HepG2 (cell line): Measurements from ENCODE around the gene IGSF21. TPM values are rescaled to one million over a fixed set of nuclear protein-coding genes. Genes with fewer than 3 reads are reported as not detected.

Experiments used
- CHCHD3 ChIP-seq: sonication (generic); formaldehyde crosslinking; IDR thresholded peaks from 2 replicates; pipeline ENCODE4 v1.8.0; 2022; ENCODE audit warnings: mild to moderate bottlenecking, missing genetic modification reagents, moderate library complexity
- FLYWCH1 ChIP-seq: sonication (generic); formaldehyde crosslinking; IDR thresholded peaks from 2 replicates; pipeline ENCODE4 v1.8.1; 2023; ENCODE audit warnings: mild to moderate bottlenecking, missing genetic modification reagents
- IRF2 ChIP-seq: IDR thresholded peaks from 2 replicates; pipeline ENCODE4 v1.6.1; 2018; ENCODE audit warnings: missing genetic modification reagents, missing compliant biosample characterization
- MXI1 ChIP-seq: IDR thresholded peaks from 3 replicates; pipeline ENCODE4 v1.6.1; 2012; ENCODE audit warnings: low read depth, low read length, inconsistent platforms, borderline replicate concordance
- RNF2 ChIP-seq: fragments of 450-650 bp; conservative IDR thresholded peaks from 2 replicates; pipeline ENCODE4 v1.6.1; 2016; ENCODE audit warnings: low read depth
- SRSF1 ChIP-seq: fragments of 200-400 bp; formaldehyde crosslinking; optimal IDR thresholded peaks from 2 replicates; pipeline ENCODE3; 2017; ENCODE audit warnings: mild to moderate bottlenecking, low read depth, low read length, moderate library complexity
- TBP ChIP-seq: sonication (generic); formaldehyde crosslinking; IDR thresholded peaks from 2 replicates; pipeline ENCODE4 v1.5.0; 2020; ENCODE audit warnings: missing genetic modification reagents
- TBX3 ChIP-seq: fragments of 450-650 bp; IDR thresholded peaks from 2 replicates; pipeline ENCODE4 v1.6.1; 2017; ENCODE audit warnings: antibody characterized with exemption, mild to moderate bottlenecking, inconsistent platforms, borderline replicate concordance
- TFDP1 ChIP-seq: IDR thresholded peaks from 2 replicates; pipeline ENCODE4 v1.6.1; 2016; ENCODE audit warnings: missing compliant biosample characterization, missing genetic modification reagents, borderline replicate concordance
- TP53 ChIP-seq: sonication (generic); formaldehyde crosslinking; conservative IDR thresholded peaks from 2 replicates; pipeline ENCODE4 v1.4.0; 2020; ENCODE audit warnings: missing genetic modification reagents
- ZBTB4 ChIP-seq: sonication (generic); formaldehyde crosslinking; IDR thresholded peaks from 2 replicates; pipeline ENCODE4 v1.4.0; 2020; ENCODE audit warnings: missing genetic modification reagents, mild to moderate bottlenecking, borderline replicate concordance
- ZBTB43 ChIP-seq: sonication (generic); formaldehyde crosslinking; conservative IDR thresholded peaks from 2 replicates; pipeline ENCODE4 v1.4.0; 2020; ENCODE audit warnings: missing genetic modification reagents
- ZNF609 ChIP-seq: sonication (generic); formaldehyde crosslinking; IDR thresholded peaks from 2 replicates; pipeline ENCODE4 v1.4.0; 2020; ENCODE audit warnings: mild to moderate bottlenecking, missing genetic modification reagents, borderline replicate concordance
- ZNF749 ChIP-seq: sonication (generic); formaldehyde crosslinking; IDR thresholded peaks from 2 replicates; pipeline ENCODE4 v1.8.0; 2022; ENCODE audit warnings: mild to moderate bottlenecking, missing genetic modification reagents, moderate library complexity, borderline replicate concordance
- ZNF878 ChIP-seq: sonication (generic); formaldehyde crosslinking; IDR thresholded peaks from 2 replicates; pipeline ENCODE4 v1.8.1; 2023; ENCODE audit warnings: mild to moderate bottlenecking, missing genetic modification reagents, moderate library complexity
- polyA plus RNA-seq, 8 experiments: library from polyadenylated mRNA; depleted of rRNA in 3 of 8; stranded (reverse) in 7 of 8; unstranded in 1 of 8; fragments of >200 nt; fragmentation: Illumina TruSeq in 4 of 8; extraction: Trizol in 4 of 8; gene quantifications; 2 replicates each; pipeline versions ENCODE4 v1.2.1 to v1.2.3, GENCODE V29; 2011 to 2016; ENCODE audit warnings: low read depth in 4 of 8, missing spikeins in 1 of 8, mixed read lengths in 1 of 8; ENCODE audit not compliant: insufficient read depth in 1 of 8
- total RNA-seq, 5 experiments: library from RNA; depleted of rRNA; stranded (reverse); fragments of >200 nt; fragmentation: Illumina TruSeq; extraction: Trizol; gene quantifications; 2 replicates each; pipeline ENCODE4 v1.2.3, GENCODE V29; 2016; ENCODE audit warnings: low read depth in 1 of 5

IGSF21 gene
- total and polyA plus RNA-seq, 2 of the 13 experiments (the other 11 are each of a cell fraction or from before 2014, with no cell fraction given), result not detected

GRCh38 chr1:18322368-18323032 lies 214.9 kb downstream of the IGSF21 start (continued):
- TF ChIP-seq ZBTB4 (CRISPR knock-in tag) (no peak), TBP (CRISPR knock-in tag) (no peak), MXI1 (no peak), TBX3 (no peak), FLYWCH1 (no peak), SRSF1 (no peak), ZNF609 (CRISPR knock-in tag) (no peak), TP53 (no peak), TFDP1 (peak; percentile 72; the same call in 1 of the 2 replicates), CHCHD3 (CRISPR knock-in tag) (no peak), ZBTB43 (no peak), ZNF749 (no peak), IRF2 (CRISPR knock-in tag) (no peak), RNF2 (peak; percentile 54; the same call in 1 of the 2 replicates), ZNF878 (no peak)
